HepG2 (cell line): ENCODE data around the gene PSENEN. TPM values are rescaled to one million over a fixed set of nuclear protein-coding genes. Genes with fewer than 3 reads are reported as not detected.

ENCODE experiments used
- ATAC-seq: fragments of 200-7000 bp; cut with Tn5 transposase; 3 replicates; pipeline ENCODE4 v1.9.1; 2020; ENCODE audit warnings: mild to moderate bottlenecking, moderate library complexity
- BruUV-seq: library from RNA; stranded (reverse); fragments of 400-500 nt; replicated peaks from 2 replicates; lab custom pipeline; 2021; lab: Mats Ljungman, UMichigan
- CTCF ChIA-PET: fragments of 300-600 bp; formaldehyde crosslinking; extraction: SDS; loops from one replicate; lab custom pipeline; 2021; ENCODE audit warnings: low total read pairs, inconsistent platforms, low intra/inter-chr PET ratio; lab: Yijun Ruan, JAX
- POLR2A ChIA-PET: fragments of 350-600 bp; sonication (Branson Sonifier 250); formaldehyde crosslinking; loops from one replicate; lab custom pipeline; 2020; ENCODE audit warnings: antibody characterized with exemption, inconsistent platforms; lab: Yijun Ruan, JAX
- DNase-seq: peaks from one replicate; pipeline ENCODE4 v3.0.0-alpha.2; 2015; ENCODE audit warnings: low spot score
- FAIRE-seq: peaks from 3 replicates; lab custom pipeline; 2011; peaks lifted over from hg19 to GRCh38; lab: Jason Lieb, UNC
- H2AFZ ChIP-seq: one replicate; pipeline ENCODE4 v1.6.1; 2011; ENCODE audit warnings: low read length, inconsistent platforms
- H3K27ac ChIP-seq: fragments of 300-600 bp; 3 replicates; pipeline ENCODE4 v1.8.0; 2011; ENCODE audit warnings: mixed run types, mild to moderate bottlenecking, mixed read lengths, low read length, inconsistent platforms; ENCODE audit not compliant: insufficient read depth; ENCODE audit errors: extremely low read length
- H3K27me3 ChIP-seq, 2 experiments: fragments of 200-600 bp in 1 of 2; 2 replicates in 1 of 2; 3 replicates in 1 of 2; pipeline versions ENCODE4 v1.6.0 to v1.8.0; 2011; ENCODE audit warnings: low read length in 2 of 2, mild to moderate bottlenecking in 2 of 2, moderate library complexity in 2 of 2, inconsistent platforms in 1 of 2; ENCODE audit not compliant: insufficient read depth in 2 of 2, control insufficient read depth in 1 of 2
- H3K36me3 ChIP-seq, 2 experiments: fragments of 200-600 bp in 1 of 2; replicated peaks in 1 of 2; 2 replicates in 1 of 2; 3 replicates in 1 of 2; pipeline versions ENCODE4 v1.5.1 to v1.8.0; 2011; ENCODE audit warnings: low read length in 2 of 2, inconsistent platforms in 1 of 2; ENCODE audit not compliant: insufficient read depth in 2 of 2, control insufficient read depth in 1 of 2
- H3K4me1 ChIP-seq: 2 replicates; pipeline ENCODE4 v1.5.1; 2012; ENCODE audit warnings: low read length, inconsistent platforms; ENCODE audit not compliant: insufficient read depth
- H3K4me2 ChIP-seq: 2 replicates; pipeline ENCODE4 v1.6.0; 2011; ENCODE audit warnings: low read depth, low read length, inconsistent platforms
- H3K4me3 ChIP-seq, 3 experiments: fragments of 200-600 bp in 1 of 3; sonication (generic), shearing (Covaris generic) in 1 of 3; replicated peaks in 1 of 3; 2 replicates each; pipeline ENCODE4 v1.5.1; 2011 to 2016; ENCODE audit warnings: low read length in 3 of 3, inconsistent platforms in 2 of 3, low read depth in 2 of 3, mild to moderate bottlenecking in 2 of 3, control low read depth in 1 of 3, mixed read lengths in 1 of 3; ENCODE audit not compliant: insufficient read depth in 1 of 3
- H3K79me2 ChIP-seq: one replicate; pipeline ENCODE4 v1.6.1; 2011; ENCODE audit warnings: low read length, inconsistent platforms; ENCODE audit not compliant: insufficient read depth
- H3K9ac ChIP-seq: 2 replicates; pipeline ENCODE4 v1.6.0; 2011; ENCODE audit warnings: mild to moderate bottlenecking, low read depth, low read length, inconsistent platforms; ENCODE audit not compliant: insufficient read depth
- H3K9me3 ChIP-seq: 2 replicates; pipeline ENCODE4 v1.5.1; 2012; ENCODE audit warnings: mild to moderate bottlenecking, low read length
- H4K20me1 ChIP-seq: 2 replicates; pipeline ENCODE4 v1.6.0; 2011; ENCODE audit warnings: inconsistent platforms, mild to moderate bottlenecking, low read length, moderate library complexity; ENCODE audit not compliant: insufficient read depth
- AGO1 ChIP-seq: fragments of 200-400 bp; formaldehyde crosslinking; IDR thresholded peaks from 2 replicates; pipeline ENCODE4 v1.6.1; 2017; ENCODE audit warnings: mild to moderate bottlenecking, low read depth, low read length, moderate library complexity; ENCODE audit not compliant: poor library complexity, severe bottlenecking
- FOXO1 ChIP-seq: sonication (generic); formaldehyde crosslinking; IDR thresholded peaks from 2 replicates; pipeline ENCODE4 v1.4.0; 2020; ENCODE audit warnings: missing genetic modification reagents
- HNF4A ChIP-seq: sonication (generic); formaldehyde crosslinking; IDR thresholded peaks from 2 replicates; pipeline ENCODE4 v1.4.0; 2020; ENCODE audit warnings: missing genetic modification reagents
- IKZF5 ChIP-seq: IDR thresholded peaks from 2 replicates; pipeline ENCODE4 v1.6.1; 2018; ENCODE audit warnings: missing genetic modification reagents, mild to moderate bottlenecking, missing compliant biosample characterization
- NFATC3 ChIP-seq: sonication (generic); formaldehyde crosslinking; IDR thresholded peaks from 2 replicates; pipeline ENCODE4 v1.5.1; 2020; ENCODE audit warnings: mild to moderate bottlenecking, missing genetic modification reagents
- PBX3 ChIP-seq: sonication (generic); formaldehyde crosslinking; IDR thresholded peaks from 2 replicates; pipeline ENCODE4 v1.8.1; 2023; ENCODE audit warnings: missing genetic modification reagents, inconsistent platforms, borderline replicate concordance
- ZBTB3 ChIP-seq: sonication (generic); formaldehyde crosslinking; IDR thresholded peaks from 2 replicates; pipeline ENCODE4 v1.4.0; 2020; ENCODE audit warnings: low read depth, mild to moderate bottlenecking, moderate library complexity, missing genetic modification reagents, borderline replicate concordance
- ZHX2 ChIP-seq, 2 experiments: sonication (generic) in 1 of 2; formaldehyde crosslinking in 1 of 2; IDR thresholded peaks; 2 replicates each; pipeline versions ENCODE4 v1.6.1 to v1.9.0; 2014 to 2022; ENCODE audit warnings: antibody characterized with exemption in 1 of 2, borderline replicate concordance in 1 of 2, inconsistent platforms in 1 of 2, low read depth in 1 of 2, missing genetic modification reagents in 1 of 2
- ZNF12 ChIP-seq: sonication (generic); formaldehyde crosslinking; IDR thresholded peaks from 2 replicates; pipeline ENCODE4 v1.5.0; 2020; ENCODE audit warnings: missing genetic modification reagents
- ZNF879 ChIP-seq: sonication (generic); formaldehyde crosslinking; IDR thresholded peaks from 2 replicates; pipeline ENCODE4 v1.8.1; 2023; ENCODE audit warnings: missing genetic modification reagents
- WGBS: methylation state at CpG from one replicate; pipeline ENCODE4 v1.1.6; 2017; ENCODE audit warnings: low lambda C conversion rate; 5-methylcytosine and 5-hydroxymethylcytosine counted together
- in situ Hi-C: cut with HindIII; loops from 2 replicates; pipeline ENCODE4 v1.10.0; 2017; ENCODE audit warnings: low pct_unique_long_range_greater_than_20kb; ENCODE audit not compliant: extremely low pct_ligation_motif_present
- intact Hi-C: fragments of 100-400 bp; cut with micrococcal nuclease; formaldehyde crosslinking; loops from one replicate; pipeline ENCODE4 v1.10.0; 2022; ENCODE audit not compliant: unreplicated experiment
- polyA plus RNA-seq, 8 experiments: library from polyadenylated mRNA; depleted of rRNA in 3 of 8; stranded (reverse) in 7 of 8; unstranded in 1 of 8; fragments of >200 nt; fragmentation: Illumina TruSeq in 4 of 8; extraction: Trizol in 4 of 8; gene quantifications; 2 replicates each; pipeline versions ENCODE4 v1.2.1 to v1.2.3, GENCODE V29; 2011 to 2016; ENCODE audit warnings: low read depth in 4 of 8, missing spikeins in 1 of 8, mixed read lengths in 1 of 8; ENCODE audit not compliant: insufficient read depth in 1 of 8
- total RNA-seq, 5 experiments: library from RNA; depleted of rRNA; stranded (reverse); fragments of >200 nt; fragmentation: Illumina TruSeq; extraction: Trizol; gene quantifications; 2 replicates each; pipeline ENCODE4 v1.2.3, GENCODE V29; 2016; ENCODE audit warnings: low read depth in 1 of 5

PSENEN gene
- total and polyA plus RNA-seq, 2 of the 13 experiments (the other 11 are each of a cell fraction or from before 2014, with no cell fraction given), result 16.9 to 34.2 TPM

- TF ChIP-seq ZNF12 (CRISPR knock-in tag) (no peak), PBX3 (CRISPR knock-in tag) (no peak), IKZF5 (CRISPR knock-in tag) (0 out of 2 replicates have a peak, but pooled peaks have one; percentile 8), FOXO1 (CRISPR knock-in tag) (no peak), NFATC3 (no peak), AGO1 (peak; percentile 76)
These were observed 11.8 kb downstream of the PSENEN start (continued) for GRCh38 chr19:35757231-35757748.

GRCh38 chr19:35757749-35758608 is 12.5 kb downstream of the PSENEN start, which contains the start of gene PROSER3:
TSS of gene PROSER3 (plus strand) at chr19:35758176. CDS start at chr19:35758216, 40 bp downstream.
- DNase-seq, result peak; percentile 99
- Histone ChIP-seq H3K4me1 (peaks cover 20% of the 10 kb centered on the region), H4K20me1 (no peaks in the 10 kb centered on the region), H3K4me2 (peak within 1 kb of the TSS; percentile 86), H3K4me3 (peak within 1 kb of the TSS; percentile 69 to 83 (median 80)), H3K27me3 (no peaks in the 10 kb centered on the region), H3K79me2 (peaks cover 6% of the 10 kb centered on the region), H3K36me3 (peaks cover 2 to 29% of the 10 kb centered on the region in 2 experiments; a peak in 4 of 5 replicates), H3K9ac (peak within 1 kb of the TSS; percentile 82), H3K9me3 (no peaks in the 10 kb centered on the region), H2AFZ (peak within 1 kb of the TSS; percentile 67), H3K27ac (peak within 1 kb of the TSS; percentile 83)
- POLR2A ChIA-PET, result interaction anchor here (0.7 to 1.5 kb wide), 4 partner anchors 9 to 17 kb away, joined by 3 to 17 read pairs (median 6); partner anchors contain the start of genes LIN37, PSENEN and U2AF1L4
- BruUV-seq, result TSS peak; percentile 78
- intact Hi-C loops (no loop called here), in situ Hi-C loops (no loop called here)
- peak; percentile 99 for FAIRE-seq
- CTCF ChIA-PET, result no interaction called here
- peak; percentile 97 for ATAC-seq
- WGBS, result 1% methylated on average over 23 of the region's 53 CpGs
- TF ChIP-seq ZNF879 (no peak), ZBTB3 (CRISPR knock-in tag) (no peak), HNF4A (no peak), ZHX2 (IDR thresholded peaks at IDR 0.05; ENCODE audit: low read depth) (no peak; the same call in 1 of the 2 replicates), ZHX2 (CRISPR knock-in tag; IDR thresholded peaks at IDR 0.05; ENCODE audit: borderline replicate concordance) (no peak)
